Ishikawa (cell line): ENCODE results near the gene MYG1.

Source experiments
- YY1 ChIP-seq: IDR thresholded peaks from 2 replicates; pipeline ENCODE4 v1.6.1; 2012; ENCODE audit warnings: low read depth
- ZBTB7A ChIP-seq: IDR thresholded peaks from 2 replicates; pipeline ENCODE4 v1.6.1; 2012; ENCODE audit warnings: low read depth

DNA sequence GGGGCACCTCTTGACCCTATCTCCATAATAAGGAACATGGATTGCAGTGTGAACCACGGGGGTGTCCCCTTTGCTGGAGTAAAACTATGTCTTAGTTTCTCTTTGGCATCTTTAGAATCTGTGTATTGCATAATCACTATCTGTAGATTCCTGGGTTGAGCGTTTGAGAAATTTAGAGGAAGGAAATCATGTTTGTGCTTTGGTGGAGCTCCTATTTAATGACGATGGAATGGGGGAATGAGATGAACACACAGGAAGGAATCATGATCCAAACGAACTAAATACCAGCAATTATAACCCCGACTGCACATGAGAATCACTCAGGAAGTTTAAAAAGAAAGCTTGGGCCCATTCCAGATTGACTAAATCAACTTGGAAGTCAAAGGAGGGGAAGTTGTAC, 1.3 kb upstream of the MYG1 start:
- TF ChIP-seq YY1 (no peak), ZBTB7A (no peak)
